ENCODE data around the gene GSK3A.

GSK3A gene

DNA sequence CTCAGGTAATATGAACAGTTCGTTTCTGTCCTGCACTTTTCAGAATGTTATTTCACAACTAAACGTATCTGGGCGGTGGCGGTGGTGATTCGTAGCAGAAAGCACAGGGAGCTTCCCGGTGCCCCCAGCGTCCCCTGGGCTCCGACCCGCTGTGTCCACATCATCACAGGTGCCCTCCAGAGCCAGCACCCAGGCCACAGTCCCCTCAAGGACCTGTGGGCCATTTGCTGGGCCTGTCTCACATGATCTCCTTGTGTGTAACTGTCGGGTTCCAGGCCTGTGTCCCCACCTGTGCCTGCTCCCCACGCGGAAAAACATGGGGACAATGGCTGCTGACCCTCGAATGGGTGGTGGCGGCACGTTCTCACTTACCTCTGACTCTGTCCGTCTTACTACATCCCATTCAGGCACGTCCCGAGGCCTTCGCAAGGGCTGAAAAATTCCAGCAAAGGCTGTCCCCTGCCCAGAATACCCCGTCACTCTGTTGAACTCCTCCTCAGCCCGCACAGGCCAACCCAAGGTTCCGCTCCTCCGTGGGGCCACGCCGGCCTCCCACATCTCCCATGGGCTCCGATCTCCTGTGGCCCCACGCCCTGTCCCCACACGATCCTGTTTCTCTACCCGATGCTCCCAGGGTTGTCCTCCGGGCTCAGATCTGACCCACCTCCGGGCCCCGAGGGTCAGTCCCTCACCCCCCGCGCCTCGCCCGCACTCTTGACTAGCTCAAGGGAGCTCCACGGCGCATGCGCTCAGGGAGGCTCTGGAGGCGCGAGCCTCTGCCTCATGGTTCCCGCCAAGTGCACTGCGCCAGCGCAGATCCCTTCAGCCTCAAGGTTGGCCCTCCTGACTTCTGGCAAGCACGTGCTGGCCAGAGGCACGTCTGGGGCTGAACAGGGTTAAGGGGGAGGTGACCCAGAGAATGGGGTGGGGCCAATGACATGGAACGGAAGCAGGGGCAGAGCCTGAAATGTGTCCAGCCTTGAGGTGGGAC lies 46.1 kb downstream of the GSK3A start:
- no peak overlapping the region for H3K27ac ChIP-seq
- no peak for TF ChIP-seq CTCF (conservative IDR thresholded peaks at IDR 0.05; ENCODE audit: low read depth, low read length)
- H3K27me3 ChIP-seq (ENCODE audit: insufficient read depth, low read depth), result peaks cover 14% of the 10 kb centered on the region; the same call in 1 of the 2 replicates
- peaks cover 17% of the 10 kb centered on the region for H3K4me1 ChIP-seq (ENCODE audit: low read depth, poor library complexity, severe bottlenecking)
- no peak overlapping the region for H3K9ac ChIP-seq
- H4K20me1 ChIP-seq (ENCODE audit: insufficient read depth), result no peaks in the 10 kb centered on the region
- H3K36me3 ChIP-seq (ENCODE audit: insufficient read depth), result peaks cover 5% of the 10 kb centered on the region; the same call in 1 of the 2 replicates
- H3K79me2 ChIP-seq (ENCODE audit: insufficient read depth, low read depth), result no peaks in the 10 kb centered on the region
- H2AFZ ChIP-seq (ENCODE audit: low read depth), result no peak overlapping the region
- H3K4me3 ChIP-seq (IDR thresholded peaks at IDR 0.05; ENCODE audit: insufficient read depth, low read depth, low read length), result no peak overlapping the region
- no peak overlapping the region for H3K4me2 ChIP-seq

DNA sequence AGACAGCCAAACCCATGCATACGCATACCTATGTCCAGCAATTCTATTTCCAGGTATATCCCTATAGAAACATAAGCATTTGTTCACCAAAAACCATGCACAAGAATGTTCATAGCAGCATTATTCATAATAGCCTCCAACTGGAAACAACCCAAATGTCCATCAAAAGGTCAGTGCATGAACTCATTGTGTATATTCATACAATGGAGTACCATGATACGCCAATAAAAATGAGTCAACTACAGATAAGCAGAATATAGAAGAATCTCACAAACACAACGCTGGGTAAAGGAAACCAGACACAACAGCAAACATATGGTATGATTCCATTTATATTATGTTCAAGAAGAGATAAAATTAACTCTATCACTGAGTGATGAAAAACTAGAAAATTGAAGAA lies 48.7 kb downstream of the GSK3A start:
- H3K27me3 ChIP-seq (ENCODE audit: insufficient read depth, low read depth), result peaks cover 36% of the 10 kb centered on the region; the same call in 1 of the 2 replicates
- H4K20me1 ChIP-seq (ENCODE audit: insufficient read depth), result no peaks in the 10 kb centered on the region
- no peak overlapping the region for H2AFZ ChIP-seq (ENCODE audit: low read depth)
- peaks cover 3% of the 10 kb centered on the region; the same call in 1 of the 2 replicates for H3K36me3 ChIP-seq (ENCODE audit: insufficient read depth)
- no peak overlapping the region for H3K4me3 ChIP-seq (IDR thresholded peaks at IDR 0.05; ENCODE audit: insufficient read depth, low read depth, low read length)
- no peak overlapping the region for H3K27ac ChIP-seq
- no peak for TF ChIP-seq CTCF (conservative IDR thresholded peaks at IDR 0.05; ENCODE audit: low read depth, low read length)
- no peaks in the 10 kb centered on the region for H3K79me2 ChIP-seq (ENCODE audit: insufficient read depth, low read depth)
- H3K4me2 ChIP-seq, result no peak overlapping the region
- no peaks in the 10 kb centered on the region for H3K4me1 ChIP-seq (ENCODE audit: low read depth, poor library complexity, severe bottlenecking)
- no peak overlapping the region for H3K9ac ChIP-seq

DNA sequence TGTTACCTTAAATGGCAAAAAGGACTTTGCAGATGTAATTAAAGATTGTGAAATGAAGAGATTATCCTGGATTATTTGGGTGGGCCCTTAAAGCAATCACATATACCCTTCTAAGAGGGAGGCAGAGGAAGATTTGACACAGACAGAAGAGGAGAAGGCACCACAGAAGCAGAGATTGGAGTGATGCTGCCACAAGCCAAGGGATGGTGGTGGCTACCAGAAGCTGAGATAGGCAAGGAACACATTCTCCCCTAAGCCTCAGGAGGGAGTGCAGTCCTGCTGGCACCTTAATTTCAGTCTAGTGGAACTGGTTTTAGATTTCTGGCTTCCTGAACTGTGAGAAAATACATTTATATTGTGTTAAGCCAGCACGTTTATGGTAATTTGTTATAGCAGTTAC lies 49.1 kb downstream of the GSK3A start:
- no peak overlapping the region for H3K4me3 ChIP-seq (IDR thresholded peaks at IDR 0.05; ENCODE audit: insufficient read depth, low read depth, low read length)

DNA sequence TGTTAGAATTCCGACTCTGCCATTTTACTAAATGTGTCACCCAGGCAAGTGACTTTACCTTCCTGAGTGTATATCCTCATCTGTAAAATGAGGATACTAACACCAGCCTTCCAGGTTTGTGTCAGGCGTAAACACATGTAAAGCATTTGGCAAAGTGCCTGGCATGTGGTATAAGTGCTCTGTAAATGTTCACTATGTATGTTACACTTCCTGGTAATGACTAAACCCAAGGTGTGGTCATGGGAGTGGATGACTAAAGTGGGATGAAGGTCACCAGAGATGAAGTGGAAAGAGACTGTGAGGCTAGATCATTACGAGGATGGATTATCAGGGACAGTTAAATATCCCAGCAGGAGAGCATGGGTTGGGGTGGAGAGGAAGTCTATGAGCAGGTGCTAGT lies 50.5 kb downstream of the GSK3A start:
- no peak overlapping the region for H3K4me3 ChIP-seq (IDR thresholded peaks at IDR 0.05; ENCODE audit: insufficient read depth, low read depth, low read length)
- H3K27ac ChIP-seq, result no peak overlapping the region
- H3K79me2 ChIP-seq (ENCODE audit: insufficient read depth, low read depth), result no peaks in the 10 kb centered on the region

More for the DNA sequence above, 49.1 kb downstream of the GSK3A start:
- Histone ChIP-seq H3K4me1 (ENCODE audit: low read depth, poor library complexity, severe bottlenecking) (no peaks in the 10 kb centered on the region), H3K27ac (no peak overlapping the region), H4K20me1 (ENCODE audit: insufficient read depth) (no peaks in the 10 kb centered on the region), H3K79me2 (ENCODE audit: insufficient read depth, low read depth) (no peaks in the 10 kb centered on the region), H3K27me3 (ENCODE audit: insufficient read depth, low read depth) (peaks cover 38% of the 10 kb centered on the region; the same call in 1 of the 2 replicates), H2AFZ (ENCODE audit: low read depth) (no peak overlapping the region), H3K4me2 (no peak overlapping the region), H3K9ac (no peak overlapping the region), H3K36me3 (ENCODE audit: insufficient read depth) (no peaks in the 10 kb centered on the region)
- TF ChIP-seq CTCF (conservative IDR thresholded peaks at IDR 0.05; ENCODE audit: low read depth, low read length), result no peak

More for the DNA sequence above, 50.5 kb downstream of the GSK3A start:
- no peak overlapping the region for H2AFZ ChIP-seq (ENCODE audit: low read depth)
- H3K36me3 ChIP-seq (ENCODE audit: insufficient read depth), result no peaks in the 10 kb centered on the region
- no peak overlapping the region for H3K9ac ChIP-seq
- no peak for TF ChIP-seq CTCF (conservative IDR thresholded peaks at IDR 0.05; ENCODE audit: low read depth, low read length)
- no peak overlapping the region for H3K4me2 ChIP-seq
- peaks cover 48% of the 10 kb centered on the region; the same call in 1 of the 2 replicates for H3K27me3 ChIP-seq (ENCODE audit: insufficient read depth, low read depth)
- H3K4me1 ChIP-seq (ENCODE audit: low read depth, poor library complexity, severe bottlenecking), result no peaks in the 10 kb centered on the region
- no peaks in the 10 kb centered on the region for H4K20me1 ChIP-seq (ENCODE audit: insufficient read depth)
